Karpas-422 (cell line): ENCODE measurements around the gene PDGFC. TPM values are rescaled to one million over a fixed set of nuclear protein-coding genes. Genes with fewer than 3 reads are reported as not detected.

Experiments
- DNase-seq: peaks from one replicate; pipeline ENCODE4 v3.0.0-alpha.2; 2015
- H2AFZ ChIP-seq: fragments of 200-600 bp; sonication (generic); 2 replicates; pipeline ENCODE4 v1.6.1; 2014; ENCODE audit warnings: antibody characterized with exemption, low read length, mixed read lengths
- H3K27ac ChIP-seq: fragments of 200-600 bp; sonication (generic); 2 replicates; pipeline ENCODE4 v1.5.1; 2014; ENCODE audit warnings: mild to moderate bottlenecking, low read length, moderate library complexity
- H3K27me3 ChIP-seq: fragments of 200-600 bp; sonication (generic); 2 replicates; pipeline ENCODE4 v1.6.1; 2014; ENCODE audit warnings: low read length, mixed read lengths
- H3K36me3 ChIP-seq: fragments of 200-600 bp; sonication (generic); 2 replicates; pipeline ENCODE4 v1.6.1; 2014; ENCODE audit warnings: low read length, mixed read lengths; ENCODE audit not compliant: insufficient read depth
- H3K4me1 ChIP-seq: fragments of 200-600 bp; sonication (generic); 2 replicates; pipeline ENCODE4 v1.6.1; 2014; ENCODE audit warnings: mild to moderate bottlenecking, low read length, mixed read lengths
- H3K4me2 ChIP-seq: fragments of 200-600 bp; sonication (generic); 2 replicates; pipeline ENCODE4 v1.6.1; 2014; ENCODE audit warnings: low read length, low read depth, mild to moderate bottlenecking; ENCODE audit not compliant: poor library complexity, severe bottlenecking
- H3K4me3 ChIP-seq: fragments of 200-600 bp; sonication (generic); 2 replicates; pipeline ENCODE4 v1.5.1; 2014; ENCODE audit warnings: mild to moderate bottlenecking, antibody characterized with exemption, low read length, mixed read lengths
- H3K79me2 ChIP-seq: fragments of 200-600 bp; sonication (generic); 2 replicates; pipeline ENCODE4 v1.6.1; 2014; ENCODE audit warnings: mild to moderate bottlenecking, low read length, mixed read lengths
- H3K9ac ChIP-seq: fragments of 200-600 bp; sonication (generic); 2 replicates; pipeline ENCODE4 v1.6.0; 2014; ENCODE audit warnings: low read length
- H3K9me2 ChIP-seq: fragments of 200-600 bp; sonication (generic), shearing (Covaris generic); replicated peaks from 2 replicates; pipeline ENCODE4 v1.6.0; 2014; ENCODE audit warnings: mild to moderate bottlenecking, low read length, moderate library complexity; ENCODE audit not compliant: insufficient read depth
- H3K9me3 ChIP-seq: fragments of 300-700, 200-600 bp; sonication (generic); 2 replicates; pipeline ENCODE4 v1.6.1; 2014; ENCODE audit warnings: low read length, mixed read lengths
- H4K20me1 ChIP-seq: fragments of 200-600 bp; sonication (generic); 2 replicates; pipeline ENCODE4 v1.6.1; 2014; ENCODE audit warnings: mild to moderate bottlenecking, antibody characterized with exemption, low read length, low read depth; ENCODE audit not compliant: insufficient read depth
- total RNA-seq: library from RNA; depleted of rRNA; stranded (reverse); fragments of >200 nt; shearing (Covaris generic); gene quantifications from 2 replicates; pipeline ENCODE4 v1.2.3, GENCODE V29; 2014; ENCODE audit warnings: low replicate concordance

The PDGFC gene
- total RNA-seq, 1 experiment from 2014 or later: not detected

DNA sequence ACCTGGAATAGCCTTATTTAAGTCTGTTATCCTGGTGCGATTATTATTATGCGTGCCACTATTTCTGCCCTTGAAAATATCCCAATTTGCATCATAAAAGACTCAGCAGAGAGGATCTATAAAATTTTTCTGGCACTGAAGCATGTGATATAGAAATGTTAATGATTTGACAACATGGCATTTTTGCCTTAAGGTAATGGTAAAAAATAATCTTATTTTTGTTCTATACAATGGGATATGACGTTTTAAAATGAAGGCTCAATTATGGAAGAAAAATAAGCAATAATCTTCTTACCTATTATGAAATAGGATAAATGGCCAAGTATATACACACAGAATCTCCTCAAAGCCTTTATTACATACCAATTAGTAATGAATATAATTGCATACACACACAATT, 113.5 kb downstream of the PDGFC start:
- peaks cover 6% of the 10 kb centered on the region; the same call in 1 of the 2 replicates for H3K9me3 ChIP-seq
- H3K79me2 ChIP-seq: no peaks in the 10 kb centered on the region
- no peak overlapping the region for H3K4me3 ChIP-seq
- no peak overlapping the region for H3K9ac ChIP-seq
- H2AFZ ChIP-seq: no peak overlapping the region
- no peak overlapping the region for H3K4me2 ChIP-seq
- no peaks in the 10 kb centered on the region for H4K20me1 ChIP-seq
- no peak overlapping the region for H3K27ac ChIP-seq
- no peak for DNase-seq
- H3K36me3 ChIP-seq: no peaks in the 10 kb centered on the region
- H3K9me2 ChIP-seq: no peaks in the 10 kb centered on the region; the same call in 1 of the 2 replicates
- H3K27me3 ChIP-seq: no peaks in the 10 kb centered on the region
- no peaks in the 10 kb centered on the region for H3K4me1 ChIP-seq

GRCh38 chr4:156838761-156839160, 132.8 kb downstream of the PDGFC start:
- Histone ChIP-seq H3K36me3 (no peaks in the 10 kb centered on the region), H4K20me1 (no peaks in the 10 kb centered on the region), H3K9ac (no peak overlapping the region), H3K9me3 (peaks cover 32% of the 10 kb centered on the region), H3K27ac (no peak overlapping the region), H3K27me3 (no peaks in the 10 kb centered on the region), H3K79me2 (no peaks in the 10 kb centered on the region), H2AFZ (no peak overlapping the region), H3K4me2 (no peak overlapping the region), H3K4me1 (no peaks in the 10 kb centered on the region), H3K9me2 (no peaks in the 10 kb centered on the region), H3K4me3 (no peak overlapping the region)
- DNase-seq: peak; percentile 44

DNA sequence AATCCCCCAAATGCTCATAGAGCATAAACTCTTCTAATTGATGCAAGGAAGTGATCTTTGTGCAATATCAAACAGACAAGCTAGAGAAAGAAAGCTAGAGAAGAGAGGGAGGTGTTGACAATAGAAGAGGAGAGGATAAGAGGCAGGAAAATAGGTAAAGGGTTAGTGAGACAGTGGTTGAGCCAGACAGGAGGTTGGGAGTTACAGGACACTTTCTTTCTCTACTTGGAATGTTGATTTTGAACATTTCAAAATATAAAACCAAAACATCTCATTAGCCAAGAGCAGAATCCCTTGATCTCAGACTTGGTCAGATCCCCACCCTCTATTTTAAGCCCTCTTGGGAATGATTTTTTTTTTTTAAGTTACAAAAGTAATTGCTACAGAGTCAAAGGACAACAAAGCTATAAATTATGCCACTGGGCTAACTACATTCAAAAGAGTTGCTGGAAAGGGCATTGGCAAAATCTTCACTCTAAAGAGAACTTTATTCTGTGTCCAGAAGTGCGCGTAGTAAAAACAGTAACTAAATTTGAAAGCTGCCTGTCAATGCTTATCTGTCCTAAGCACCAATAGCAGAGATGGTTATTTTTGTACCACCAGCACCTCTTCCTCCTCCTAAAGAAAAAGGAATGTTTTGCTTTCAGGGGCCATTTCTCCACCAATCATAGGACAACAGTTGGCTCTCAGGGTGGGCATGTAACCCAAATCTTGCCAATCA, 133.8 kb downstream of the PDGFC start:
- Histone ChIP-seq H3K27me3 (no peaks in the 10 kb centered on the region), H3K27ac (no peak overlapping the region)

GRCh38 chr4:156832886-156833285, 138.7 kb downstream of the PDGFC start:
- no peak overlapping the region for H3K4me2 ChIP-seq
- H2AFZ ChIP-seq: no peak overlapping the region
- no peak overlapping the region for H3K9ac ChIP-seq
- no peak for DNase-seq
- no peaks in the 10 kb centered on the region for H3K4me1 ChIP-seq
- no peaks in the 10 kb centered on the region for H3K36me3 ChIP-seq
- H4K20me1 ChIP-seq: no peaks in the 10 kb centered on the region
- H3K27me3 ChIP-seq: no peaks in the 10 kb centered on the region
- no peaks in the 10 kb centered on the region for H3K79me2 ChIP-seq
- H3K9me2 ChIP-seq: 0 out of 2 replicates have a peak, but pooled peaks cover 2% of the 10 kb centered on the region
- no peak overlapping the region for H3K27ac ChIP-seq
- H3K4me3 ChIP-seq: no peak overlapping the region
- peaks cover 5% of the 10 kb centered on the region for H3K9me3 ChIP-seq

More for the DNA sequence above, 133.8 kb downstream of the PDGFC start:
- H4K20me1 ChIP-seq: no peaks in the 10 kb centered on the region
- no peak overlapping the region for H2AFZ ChIP-seq
- no peak overlapping the region for H3K9ac ChIP-seq
- H3K36me3 ChIP-seq: no peaks in the 10 kb centered on the region
- H3K9me3 ChIP-seq: peaks cover 31% of the 10 kb centered on the region
- H3K4me3 ChIP-seq: no peak overlapping the region
- no peak overlapping the region for H3K4me2 ChIP-seq
- no peaks in the 10 kb centered on the region for H3K4me1 ChIP-seq
- no peak for DNase-seq
- H3K9me2 ChIP-seq: no peaks in the 10 kb centered on the region
- H3K79me2 ChIP-seq: no peaks in the 10 kb centered on the region

DNA sequence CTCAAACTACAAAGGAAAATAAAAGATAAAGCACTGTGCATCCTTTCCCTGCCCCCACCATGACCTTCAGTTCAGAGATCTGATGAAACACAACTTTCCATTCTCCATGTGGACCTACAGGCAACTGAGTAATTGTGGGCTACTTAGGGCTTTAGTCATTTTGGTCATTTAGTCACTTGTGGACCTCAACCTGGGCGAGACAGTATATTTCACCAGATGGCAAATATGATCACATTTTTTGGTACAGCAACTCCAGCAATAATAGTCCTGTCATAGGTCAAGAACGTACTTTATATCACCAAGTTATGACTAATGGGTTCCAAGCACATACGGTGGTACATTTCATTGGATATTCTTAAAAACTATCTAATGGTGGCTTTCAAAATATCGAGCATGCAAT, 141.2 kb downstream of the PDGFC start:
- no peaks in the 10 kb centered on the region for H3K36me3 ChIP-seq
- H3K4me1 ChIP-seq: no peaks in the 10 kb centered on the region
- H3K27ac ChIP-seq: no peak overlapping the region
- H3K4me2 ChIP-seq: no peak overlapping the region
- no peak overlapping the region for H2AFZ ChIP-seq
- no peaks in the 10 kb centered on the region for H4K20me1 ChIP-seq
- H3K4me3 ChIP-seq: no peak overlapping the region
- H3K9me3 ChIP-seq: no peaks in the 10 kb centered on the region; the same call in 1 of the 2 replicates
- H3K9me2 ChIP-seq: 0 out of 2 replicates have a peak, but pooled peaks cover 6% of the 10 kb centered on the region
- H3K9ac ChIP-seq: no peak overlapping the region
- H3K27me3 ChIP-seq: no peaks in the 10 kb centered on the region
- H3K79me2 ChIP-seq: no peaks in the 10 kb centered on the region
- no peak for DNase-seq

- no peaks in the 10 kb centered on the region for H4K20me1 ChIP-seq
- no peaks in the 10 kb centered on the region for H3K79me2 ChIP-seq
- H3K4me3 ChIP-seq: no peak overlapping the region
- no peak for DNase-seq
- no peak overlapping the region for H3K9ac ChIP-seq
- no peaks in the 10 kb centered on the region for H3K27me3 ChIP-seq
- H3K27ac ChIP-seq: no peak overlapping the region
- H3K36me3 ChIP-seq: no peaks in the 10 kb centered on the region
- H3K9me2 ChIP-seq: 0 out of 2 replicates have a peak, but pooled peaks cover 6% of the 10 kb centered on the region
- H2AFZ ChIP-seq: no peak overlapping the region
- no peak overlapping the region for H3K4me2 ChIP-seq
- no peaks in the 10 kb centered on the region; the same call in 1 of the 2 replicates for H3K9me3 ChIP-seq
- no peaks in the 10 kb centered on the region for H3K4me1 ChIP-seq
These were observed 142.3 kb downstream of the PDGFC start for GRCh38 chr4:156829201-156829873.

DNA sequence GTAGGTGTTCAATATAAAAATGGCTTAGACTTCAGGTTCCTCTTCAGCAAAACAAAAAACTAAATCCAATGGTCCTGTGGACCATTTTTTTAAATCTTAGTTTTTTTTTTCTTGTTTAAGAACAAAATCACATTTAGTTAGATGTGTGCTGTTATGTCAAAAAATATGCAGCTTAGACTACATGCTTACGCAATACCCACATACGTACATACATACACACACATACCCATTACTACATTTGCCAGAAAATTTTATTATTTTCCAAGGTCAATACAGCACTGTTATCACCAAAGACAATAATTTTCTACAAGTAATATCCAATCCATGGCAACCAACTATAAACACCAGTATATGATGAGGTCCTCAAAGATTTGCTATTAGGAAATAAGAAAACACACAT, 144.1 kb downstream of the PDGFC start:
- Histone ChIP-seq H3K4me1 (no peaks in the 10 kb centered on the region), H3K27ac (no peak overlapping the region), H4K20me1 (no peaks in the 10 kb centered on the region), H3K36me3 (no peaks in the 10 kb centered on the region), H3K9ac (no peak overlapping the region), H3K27me3 (no peaks in the 10 kb centered on the region), H3K9me2 (0 out of 2 replicates have a peak, but pooled peaks cover 6% of the 10 kb centered on the region), H3K9me3 (no peaks in the 10 kb centered on the region; the same call in 1 of the 2 replicates), H3K79me2 (no peaks in the 10 kb centered on the region), H3K4me3 (no peak overlapping the region), H3K4me2 (no peak overlapping the region), H2AFZ (no peak overlapping the region)
- no peak for DNase-seq

DNA sequence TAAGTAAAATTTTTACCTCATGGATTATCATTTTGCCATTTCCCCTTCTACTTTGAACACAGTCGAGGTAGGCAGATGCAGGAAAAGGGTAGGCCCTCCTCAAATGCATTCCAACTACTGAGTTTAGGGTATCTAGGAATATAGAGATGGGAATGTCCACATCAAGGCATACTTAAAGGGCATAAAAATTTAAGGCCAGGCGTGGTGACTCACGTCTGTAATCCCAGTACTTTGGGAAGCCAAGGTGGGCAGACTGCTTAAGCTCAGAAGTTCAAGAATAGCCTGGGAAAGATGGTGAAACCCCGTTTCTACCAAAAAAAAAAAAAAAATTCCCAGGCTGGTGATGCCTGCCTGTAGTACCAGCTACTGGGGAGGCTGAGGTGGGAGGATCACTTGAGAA, 146.5 kb downstream of the PDGFC start:
- H3K4me1 ChIP-seq: no peaks in the 10 kb centered on the region
- H3K9me2 ChIP-seq: 0 out of 2 replicates have a peak, but pooled peaks cover 6% of the 10 kb centered on the region
- no peak overlapping the region for H3K27ac ChIP-seq
- H3K9ac ChIP-seq: no peak overlapping the region
- H3K27me3 ChIP-seq: no peaks in the 10 kb centered on the region
- H3K4me2 ChIP-seq: no peak overlapping the region
- H4K20me1 ChIP-seq: no peaks in the 10 kb centered on the region
- H3K36me3 ChIP-seq: no peaks in the 10 kb centered on the region
- no peak for DNase-seq
- no peaks in the 10 kb centered on the region for H3K79me2 ChIP-seq
- no peak overlapping the region for H2AFZ ChIP-seq
- no peak overlapping the region for H3K4me3 ChIP-seq
- H3K9me3 ChIP-seq: no peaks in the 10 kb centered on the region; the same call in 1 of the 2 replicates
